Measurements from ENCODE around the gene GSTA3.

GRCh38 chr6:52858416-52858815 lies 51.1 kb downstream of the GSTA3 start:
- TF ChIP-seq CTCF (IDR thresholded peaks at IDR 0.05), result no peak
- no peak for TF ChIP-seq POLR2AphosphoS5 (IDR thresholded peaks at IDR 0.05)
